HEK293T (cell line): ENCODE results near the gene DLL1.

ENCODE experiments used
- ARNT ChIP-seq: fragments of 450-650 bp; IDR thresholded peaks from 2 replicates; pipeline ENCODE4 v1.6.1; 2017; ENCODE audit warnings: mild to moderate bottlenecking
- BHLHE40 ChIP-seq: fragments of 450-650 bp; IDR thresholded peaks from 2 replicates; pipeline ENCODE4 v1.6.1; 2016; ENCODE audit warnings: mild to moderate bottlenecking, moderate library complexity, borderline replicate concordance
- FOXK2 ChIP-seq: fragments of 450-650 bp; IDR thresholded peaks from 2 replicates; pipeline ENCODE4 v1.6.1; 2016; ENCODE audit warnings: mild to moderate bottlenecking
- HDGF ChIP-seq: fragments of 450-650 bp; IDR thresholded peaks from 2 replicates; pipeline ENCODE4 v1.6.1; 2017; ENCODE audit warnings: antibody characterized with exemption, borderline replicate concordance
- LEF1 ChIP-seq: fragments of 450-650 bp; IDR thresholded peaks from 2 replicates; pipeline ENCODE4 v1.6.1; 2017; ENCODE audit warnings: mild to moderate bottlenecking, borderline replicate concordance
- PKNOX1 ChIP-seq: fragments of 450-650 bp; IDR thresholded peaks from 2 replicates; pipeline ENCODE4 v1.6.1; 2016
- SP1 ChIP-seq: fragments of 450-650 bp; IDR thresholded peaks from 2 replicates; pipeline ENCODE4 v1.6.1; 2017
- SUZ12 ChIP-seq: fragments of 450-650 bp; IDR thresholded peaks from 2 replicates; pipeline ENCODE4 v1.6.1; 2016; ENCODE audit warnings: mild to moderate bottlenecking
- TARDBP ChIP-seq: fragments of 450-650 bp; IDR thresholded peaks from 2 replicates; pipeline ENCODE4 v1.6.1; 2016
- ZNF384 ChIP-seq: fragments of 450-650 bp; IDR thresholded peaks from 2 replicates; pipeline ENCODE4 v1.6.1; 2016

- TF ChIP-seq SUZ12 (no peak), TARDBP (no peak), ARNT (no peak), SP1 (no peak), PKNOX1 (no peak), ZNF384 (no peak), FOXK2 (no peak), LEF1 (no peak), HDGF (no peak), BHLHE40 (no peak)
Observed at GRCh38 chr6:170313716-170314295, 22.9 kb upstream of the DLL1 start.
